22Rv1 (cell line): Measurements from ENCODE around the gene DHRS12.

Source experiments
- CTCF ChIP-seq: fragments of 450-650 bp; IDR thresholded peaks from 2 replicates; pipeline ENCODE4 v1.5.1; 2017; ENCODE audit warnings: mild to moderate bottlenecking
- ZFX ChIP-seq: fragments of 450-650 bp; IDR thresholded peaks from 2 replicates; pipeline ENCODE4 v1.6.1; 2017; ENCODE audit warnings: antibody characterized with exemption, borderline replicate concordance

- no peak for TF ChIP-seq CTCF
- no peak for TF ChIP-seq ZFX
Measured at GRCh38 chr13:51802631-51803418, 1.1 kb downstream of the DHRS12 start.
